GM12865 (cell line): Measurements from ENCODE around the gene MAZ.

Source experiments
- DNase-seq: peaks from one replicate; pipeline ENCODE4 v3.0.0; 2010; ENCODE audit warnings: low read depth
- H3K4me3 ChIP-seq: 2 replicates; pipeline ENCODE4 v1.5.1; 2011; ENCODE audit warnings: mild to moderate bottlenecking, low read depth, low read length, control low read depth
- TF ChIP-seq, protein P1 (sequence below): IDR thresholded peaks from 2 replicates; pipeline ENCODE4 v1.5.1; 2011; ENCODE audit warnings: low read length, control low read depth, low read depth, inconsistent platforms; ENCODE audit not compliant: insufficient read depth; ENCODE audit errors: missing control alignments

Gene MAZ

DNA sequence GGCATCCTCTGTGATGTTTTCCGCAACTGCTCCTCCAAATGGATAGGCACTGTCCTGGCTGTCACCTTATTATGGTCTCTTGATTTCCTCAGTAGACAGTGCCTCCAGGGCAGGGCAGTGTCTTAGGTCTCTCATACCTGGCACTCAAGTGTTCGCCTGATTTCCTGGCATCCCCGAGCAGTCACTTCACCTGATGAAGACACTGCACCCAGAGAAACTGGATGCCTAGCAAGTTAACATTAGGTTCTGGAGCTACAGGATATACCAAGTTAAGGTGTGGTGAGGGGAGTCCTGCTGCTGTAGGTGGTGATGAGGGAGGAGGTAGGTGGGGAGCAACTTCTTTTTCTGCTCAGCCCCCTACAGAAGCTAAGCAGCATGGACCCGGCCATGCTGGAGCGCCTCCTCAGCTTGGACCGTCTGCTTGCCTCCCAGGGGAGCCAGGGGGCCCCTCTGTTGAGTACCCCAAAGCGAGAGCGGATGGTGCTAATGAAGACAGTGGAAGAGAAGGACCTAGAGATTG, 3.9 kb upstream of the MAZ start:
- TF ChIP-seq, protein P1, sequence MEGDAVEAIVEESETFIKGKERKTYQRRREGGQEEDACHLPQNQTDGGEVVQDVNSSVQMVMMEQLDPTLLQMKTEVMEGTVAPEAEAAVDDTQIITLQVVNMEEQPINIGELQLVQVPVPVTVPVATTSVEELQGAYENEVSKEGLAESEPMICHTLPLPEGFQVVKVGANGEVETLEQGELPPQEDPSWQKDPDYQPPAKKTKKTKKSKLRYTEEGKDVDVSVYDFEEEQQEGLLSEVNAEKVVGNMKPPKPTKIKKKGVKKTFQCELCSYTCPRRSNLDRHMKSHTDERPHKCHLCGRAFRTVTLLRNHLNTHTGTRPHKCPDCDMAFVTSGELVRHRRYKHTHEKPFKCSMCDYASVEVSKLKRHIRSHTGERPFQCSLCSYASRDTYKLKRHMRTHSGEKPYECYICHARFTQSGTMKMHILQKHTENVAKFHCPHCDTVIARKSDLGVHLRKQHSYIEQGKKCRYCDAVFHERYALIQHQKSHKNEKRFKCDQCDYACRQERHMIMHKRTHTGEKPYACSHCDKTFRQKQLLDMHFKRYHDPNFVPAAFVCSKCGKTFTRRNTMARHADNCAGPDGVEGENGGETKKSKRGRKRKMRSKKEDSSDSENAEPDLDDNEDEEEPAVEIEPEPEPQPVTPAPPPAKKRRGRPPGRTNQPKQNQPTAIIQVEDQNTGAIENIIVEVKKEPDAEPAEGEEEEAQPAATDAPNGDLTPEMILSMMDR = no peak
- no peak overlapping the region for H3K4me3 ChIP-seq
- no peak for DNase-seq

DNA sequence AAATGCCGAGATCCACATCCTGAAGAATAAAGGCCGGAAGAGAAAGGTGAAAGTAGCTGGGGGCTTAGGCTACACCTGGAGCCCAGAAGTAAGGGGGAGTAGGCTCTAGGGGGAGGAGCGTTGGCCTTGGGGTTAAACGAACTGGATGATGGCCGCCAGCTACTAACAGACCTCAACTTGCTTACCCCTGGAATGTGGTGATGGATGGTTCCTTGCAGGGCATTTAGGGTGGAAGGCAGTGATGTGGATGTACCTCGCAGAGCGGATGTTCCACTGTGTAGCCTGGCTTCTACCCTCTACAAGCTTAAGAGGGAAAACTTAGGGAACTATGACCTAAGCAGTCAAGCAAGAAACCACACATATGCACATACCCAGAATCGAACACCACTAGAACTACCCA, 2.3 kb upstream of the MAZ start:
- TF ChIP-seq, protein P1 = no peak
- H3K4me3 ChIP-seq = no peak overlapping the region
- no peak for DNase-seq

DNA sequence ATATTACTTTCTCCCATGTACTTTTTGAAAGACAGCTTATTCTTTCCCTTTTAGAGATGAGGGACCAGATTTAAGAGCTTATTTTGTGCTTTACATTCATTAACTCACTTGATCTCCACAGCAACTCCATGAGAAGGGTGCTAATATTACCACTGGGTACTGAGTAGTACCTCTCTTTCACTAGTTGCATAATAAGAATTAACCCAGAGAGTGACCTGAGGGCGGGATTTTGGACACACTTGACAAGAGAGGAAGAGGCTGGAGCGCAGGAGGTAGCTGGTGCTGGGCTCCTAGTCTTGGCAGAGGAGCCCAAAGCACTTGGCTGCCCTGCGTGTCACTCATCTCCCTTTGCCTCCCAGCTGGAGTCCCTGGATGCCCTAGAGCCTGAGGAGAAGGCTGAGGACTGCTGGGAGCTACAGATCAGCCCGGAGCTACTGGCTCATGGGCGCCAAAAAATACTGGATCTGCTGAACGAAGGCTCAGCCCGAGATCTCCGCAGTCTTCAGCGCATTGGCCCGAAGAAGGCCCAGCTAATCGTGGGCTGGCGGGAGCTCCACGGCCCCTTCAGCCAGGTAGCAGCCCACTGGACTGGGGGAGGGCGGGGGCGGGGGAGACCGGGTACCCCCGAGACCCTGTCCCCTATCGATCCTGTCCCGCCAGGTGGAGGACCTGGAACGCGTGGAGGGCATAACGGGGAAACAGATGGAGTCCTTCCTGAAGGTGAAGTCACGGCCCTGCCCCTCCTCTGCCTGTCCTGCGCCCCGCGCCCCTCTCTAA, 1.7 kb upstream of the MAZ start:
- H3K4me3 ChIP-seq = peak overlapping the region; percentile 92
- DNase-seq = no peak
- TF ChIP-seq, protein P1 = no peak

DNA sequence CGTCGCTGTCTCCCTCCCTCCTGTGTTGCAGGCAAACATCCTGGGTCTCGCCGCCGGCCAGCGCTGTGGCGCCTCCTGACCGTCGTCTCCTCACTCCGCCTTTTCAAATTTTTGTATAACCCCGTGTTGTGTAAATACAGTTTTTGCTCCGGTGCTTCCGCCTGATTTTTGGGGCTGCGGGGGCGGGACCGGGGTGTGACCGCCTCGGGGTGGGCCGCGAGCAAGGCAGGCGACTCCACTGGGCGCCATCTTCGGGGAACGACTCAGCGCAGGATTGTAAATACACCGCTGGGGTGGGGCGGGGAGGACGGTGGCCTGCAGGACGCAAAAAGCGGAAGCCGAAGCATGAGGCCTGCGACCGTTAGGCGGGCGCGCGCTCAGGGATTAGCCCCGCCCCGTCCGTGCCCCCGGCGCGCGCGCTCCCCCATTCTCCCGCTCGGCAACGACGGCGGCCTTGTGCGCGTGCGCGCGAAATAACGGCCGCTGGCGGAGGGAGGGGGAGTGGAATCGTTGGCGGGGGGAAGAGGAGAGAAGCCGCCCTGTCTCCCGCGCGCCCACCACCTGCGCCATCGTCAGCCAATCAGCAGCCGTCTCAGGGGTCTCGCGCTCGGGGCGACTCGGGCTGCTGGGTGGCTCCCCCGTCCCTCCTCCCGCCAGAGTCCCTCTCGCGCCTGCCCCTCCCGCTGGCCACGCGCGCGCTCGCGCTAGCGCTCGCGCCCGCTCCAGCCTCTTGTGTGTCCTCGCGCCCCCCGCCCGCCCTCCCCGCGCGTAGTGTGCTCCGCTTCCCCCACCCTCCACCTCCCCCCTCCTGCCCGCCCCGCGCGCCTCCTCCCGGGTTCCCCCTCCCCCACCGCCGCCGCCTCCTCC, 864 bp upstream of the MAZ start:
- TF ChIP-seq, protein P1 = no peak
- DNase-seq = peak; percentile 99

DNA sequence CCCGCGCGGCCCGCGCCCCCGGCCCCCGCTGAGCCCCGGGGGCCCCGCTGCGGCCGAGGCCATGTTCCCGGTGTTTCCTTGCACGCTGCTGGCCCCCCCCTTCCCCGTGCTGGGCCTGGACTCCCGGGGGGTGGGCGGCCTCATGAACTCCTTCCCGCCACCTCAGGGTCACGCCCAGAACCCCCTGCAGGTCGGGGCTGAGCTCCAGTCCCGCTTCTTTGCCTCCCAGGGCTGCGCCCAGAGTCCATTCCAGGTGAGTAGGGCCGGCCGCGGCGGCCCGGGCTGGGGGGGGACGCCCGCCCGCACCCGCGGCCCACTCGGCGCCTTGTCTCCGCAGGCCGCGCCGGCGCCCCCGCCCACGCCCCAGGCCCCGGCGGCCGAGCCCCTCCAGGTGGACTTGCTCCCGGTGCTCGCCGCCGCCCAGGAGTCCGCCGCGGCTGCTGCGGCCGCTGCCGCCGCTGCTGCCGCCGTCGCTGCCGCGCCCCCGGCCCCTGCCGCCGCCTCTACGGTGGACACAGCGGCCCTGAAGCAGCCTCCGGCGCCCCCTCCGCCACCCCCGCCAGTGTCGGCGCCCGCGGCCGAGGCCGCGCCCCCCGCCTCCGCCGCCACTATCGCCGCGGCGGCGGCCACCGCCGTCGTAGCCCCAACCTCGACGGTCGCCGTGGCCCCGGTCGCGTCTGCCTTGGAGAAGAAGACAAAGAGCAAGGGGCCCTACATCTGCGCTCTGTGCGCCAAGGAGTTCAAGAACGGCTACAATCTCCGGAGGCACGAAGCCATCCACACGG, 504 bp downstream of the MAZ start:
- DNase-seq = peak; percentile 80
- TF ChIP-seq, protein P1 = no peak
- H3K4me3 ChIP-seq = peak overlapping the region; percentile 71

More for the DNA sequence above, 864 bp upstream of the MAZ start:
- peak overlapping the region; percentile 92 for H3K4me3 ChIP-seq

DNA sequence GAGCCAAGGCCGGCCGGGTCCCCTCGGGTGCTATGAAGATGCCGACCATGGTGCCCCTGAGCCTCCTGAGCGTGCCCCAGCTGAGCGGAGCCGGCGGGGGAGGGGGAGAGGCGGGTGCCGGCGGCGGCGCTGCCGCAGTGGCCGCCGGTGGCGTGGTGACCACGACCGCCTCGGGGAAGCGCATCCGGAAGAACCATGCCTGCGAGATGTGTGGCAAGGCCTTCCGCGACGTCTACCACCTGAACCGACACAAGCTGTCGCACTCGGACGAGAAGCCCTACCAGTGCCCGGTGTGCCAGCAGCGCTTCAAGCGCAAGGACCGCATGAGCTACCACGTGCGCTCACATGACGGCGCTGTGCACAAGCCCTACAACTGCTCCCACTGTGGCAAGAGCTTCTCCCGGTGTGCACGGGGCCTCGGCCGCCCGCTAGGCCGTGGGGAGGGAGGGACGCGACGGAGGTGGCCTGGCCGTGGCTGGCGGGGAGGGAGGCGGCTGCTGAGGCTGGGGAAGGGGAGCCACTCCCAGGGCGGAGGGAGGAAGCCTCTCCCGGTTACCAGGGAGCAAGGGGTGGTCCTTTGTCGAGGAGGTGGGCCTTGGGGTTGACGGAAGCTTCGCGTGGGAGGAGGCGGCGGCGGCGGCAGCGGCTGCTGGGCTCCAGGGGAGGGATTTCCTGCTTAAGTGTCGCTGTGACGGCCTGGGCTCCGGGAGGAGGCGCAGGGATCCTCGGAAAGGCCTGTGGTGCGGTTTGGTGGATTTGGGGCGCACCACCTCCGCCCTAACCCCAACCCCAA, 1.3 kb downstream of the MAZ start:
- H3K4me3 ChIP-seq = peak overlapping the region; percentile 70
- peak; percentile 93 for DNase-seq

More for the DNA sequence above, 1.3 kb downstream of the MAZ start:
- TF ChIP-seq, protein P1 = peak; percentile 71
